ENCODE data around the gene CAMK1D.

The CAMK1D gene

DNA sequence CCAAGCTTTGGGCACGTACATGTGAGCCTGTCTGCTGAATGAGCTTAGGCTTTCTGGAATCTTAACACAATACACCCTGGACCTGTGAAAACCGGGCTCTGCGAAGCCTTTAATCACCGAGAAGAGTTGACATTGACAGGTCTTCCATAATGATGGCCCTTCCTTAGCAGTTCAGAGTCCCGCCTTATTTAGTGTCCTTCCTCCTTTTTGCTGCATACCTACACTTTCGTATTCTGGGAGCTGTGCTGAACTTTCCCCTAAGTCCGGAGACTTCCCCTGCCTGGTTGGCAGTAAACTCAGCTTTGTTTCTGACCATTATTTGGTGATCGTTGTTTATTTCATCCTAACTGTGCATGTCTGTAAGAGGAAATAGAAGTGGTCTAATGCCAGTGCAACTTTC is 212.0 kb downstream of the CAMK1D start:
- no peak overlapping the region for H3K4me3 ChIP-seq (replicated peaks in 1 of 2; ENCODE audit: low read depth in 2 of 2, low read length in 2 of 2)
- TF ChIP-seq, protein P1, sequence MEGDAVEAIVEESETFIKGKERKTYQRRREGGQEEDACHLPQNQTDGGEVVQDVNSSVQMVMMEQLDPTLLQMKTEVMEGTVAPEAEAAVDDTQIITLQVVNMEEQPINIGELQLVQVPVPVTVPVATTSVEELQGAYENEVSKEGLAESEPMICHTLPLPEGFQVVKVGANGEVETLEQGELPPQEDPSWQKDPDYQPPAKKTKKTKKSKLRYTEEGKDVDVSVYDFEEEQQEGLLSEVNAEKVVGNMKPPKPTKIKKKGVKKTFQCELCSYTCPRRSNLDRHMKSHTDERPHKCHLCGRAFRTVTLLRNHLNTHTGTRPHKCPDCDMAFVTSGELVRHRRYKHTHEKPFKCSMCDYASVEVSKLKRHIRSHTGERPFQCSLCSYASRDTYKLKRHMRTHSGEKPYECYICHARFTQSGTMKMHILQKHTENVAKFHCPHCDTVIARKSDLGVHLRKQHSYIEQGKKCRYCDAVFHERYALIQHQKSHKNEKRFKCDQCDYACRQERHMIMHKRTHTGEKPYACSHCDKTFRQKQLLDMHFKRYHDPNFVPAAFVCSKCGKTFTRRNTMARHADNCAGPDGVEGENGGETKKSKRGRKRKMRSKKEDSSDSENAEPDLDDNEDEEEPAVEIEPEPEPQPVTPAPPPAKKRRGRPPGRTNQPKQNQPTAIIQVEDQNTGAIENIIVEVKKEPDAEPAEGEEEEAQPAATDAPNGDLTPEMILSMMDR (IDR thresholded peaks at IDR 0.05; ENCODE audit: low read depth, low read length): no peak
- DNase-seq (ENCODE audit: low read depth in 2 of 2): no peak

GRCh38 chr10:12561720-12562119 is 212.4 kb downstream of the CAMK1D start:
- TF ChIP-seq, protein P1 (IDR thresholded peaks at IDR 0.05; ENCODE audit: low read depth, low read length): no peak
- no peak overlapping the region for H3K4me3 ChIP-seq (replicated peaks in 1 of 2; ENCODE audit: low read depth in 2 of 2, low read length in 2 of 2)
- no peak for DNase-seq (ENCODE audit: low read depth in 2 of 2)

GRCh38 chr10:12563489-12563888 is 214.1 kb downstream of the CAMK1D start:
- H3K4me3 ChIP-seq (replicated peaks in 1 of 2; ENCODE audit: low read depth in 2 of 2, low read length in 2 of 2): no peak overlapping the region
- TF ChIP-seq, protein P1 (IDR thresholded peaks at IDR 0.05; ENCODE audit: low read depth, low read length): no peak
- DNase-seq (ENCODE audit: low read depth in 2 of 2): no peak

DNA sequence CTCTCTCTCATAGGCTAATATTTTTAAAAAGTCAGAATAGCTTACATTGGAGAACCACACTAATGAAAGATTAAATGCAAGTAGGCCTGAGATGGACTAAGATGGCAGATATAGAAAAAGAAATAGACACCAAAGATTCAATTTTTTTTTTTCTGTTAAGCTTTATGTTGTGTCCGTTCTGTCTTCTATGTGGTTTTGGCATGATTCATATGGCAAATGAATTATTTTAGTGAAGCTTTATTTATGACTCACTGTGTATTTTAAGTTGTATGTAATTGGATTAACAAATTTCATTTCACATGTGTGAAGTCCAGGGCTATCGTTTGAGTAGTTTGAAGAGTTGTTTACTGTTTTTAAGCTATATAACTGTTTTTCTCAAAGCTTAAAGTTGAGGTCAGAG is 214.8 kb downstream of the CAMK1D start:
- peak in 1 of 2 donors; percentile 40 for DNase-seq (ENCODE audit: low read depth in 2 of 2)
- no peak overlapping the region for H3K4me3 ChIP-seq (replicated peaks in 1 of 2; ENCODE audit: low read depth in 2 of 2, low read length in 2 of 2)
- TF ChIP-seq, protein P1 (IDR thresholded peaks at IDR 0.05; ENCODE audit: low read depth, low read length): no peak

DNA sequence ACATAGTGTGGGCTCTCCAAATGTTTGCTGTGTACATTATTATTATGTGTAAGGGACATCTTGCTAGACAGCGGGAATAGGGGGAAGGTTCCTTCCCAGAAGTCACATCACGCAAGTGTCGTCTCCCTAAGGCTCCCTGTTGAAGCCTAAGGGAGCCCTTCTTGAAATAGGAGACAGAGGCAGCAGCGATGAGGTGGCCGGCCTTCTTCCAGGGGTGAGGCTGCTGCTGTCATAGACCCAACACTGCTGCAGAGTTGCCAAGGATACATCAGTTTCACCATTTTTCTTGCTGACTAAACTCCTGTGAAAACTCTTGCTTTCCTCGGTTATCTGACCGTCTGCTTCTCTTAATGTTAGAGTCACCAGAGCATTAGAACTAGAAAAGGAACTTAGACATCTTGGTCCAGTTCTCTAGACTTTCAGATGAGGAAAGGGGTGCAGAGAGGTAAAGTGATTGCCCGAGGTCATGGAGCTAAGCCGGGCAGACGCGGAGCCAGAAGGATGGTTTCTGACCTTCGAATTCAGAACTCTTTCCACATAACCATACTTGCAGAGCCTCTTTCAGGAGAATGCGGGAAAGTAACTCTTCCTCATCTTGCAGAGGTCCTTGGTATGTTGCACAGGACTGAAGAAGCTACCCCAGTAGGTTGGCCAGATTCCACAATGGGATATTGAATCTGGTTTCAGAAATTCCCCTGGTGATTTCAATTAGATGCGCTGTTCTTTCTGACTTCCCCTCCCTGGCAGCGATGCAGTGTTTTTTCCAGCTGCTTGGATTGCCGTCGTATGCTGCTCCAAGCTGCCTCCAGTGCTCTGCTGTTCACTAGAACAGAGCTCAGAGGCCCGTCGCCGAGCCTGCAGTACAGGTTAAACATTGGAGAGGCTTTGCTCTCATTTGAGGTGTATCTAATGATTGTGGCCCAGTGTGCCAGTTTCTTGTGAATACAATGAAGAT is 217.1 kb downstream of the CAMK1D start:
- no peak overlapping the region for H3K4me3 ChIP-seq (replicated peaks in 1 of 2; ENCODE audit: low read depth in 2 of 2, low read length in 2 of 2)
- DNase-seq (ENCODE audit: low read depth in 2 of 2): peak in 1 of 2 donors; percentile 30
- TF ChIP-seq, protein P1 (IDR thresholded peaks at IDR 0.05; ENCODE audit: low read depth, low read length): no peak

DNA sequence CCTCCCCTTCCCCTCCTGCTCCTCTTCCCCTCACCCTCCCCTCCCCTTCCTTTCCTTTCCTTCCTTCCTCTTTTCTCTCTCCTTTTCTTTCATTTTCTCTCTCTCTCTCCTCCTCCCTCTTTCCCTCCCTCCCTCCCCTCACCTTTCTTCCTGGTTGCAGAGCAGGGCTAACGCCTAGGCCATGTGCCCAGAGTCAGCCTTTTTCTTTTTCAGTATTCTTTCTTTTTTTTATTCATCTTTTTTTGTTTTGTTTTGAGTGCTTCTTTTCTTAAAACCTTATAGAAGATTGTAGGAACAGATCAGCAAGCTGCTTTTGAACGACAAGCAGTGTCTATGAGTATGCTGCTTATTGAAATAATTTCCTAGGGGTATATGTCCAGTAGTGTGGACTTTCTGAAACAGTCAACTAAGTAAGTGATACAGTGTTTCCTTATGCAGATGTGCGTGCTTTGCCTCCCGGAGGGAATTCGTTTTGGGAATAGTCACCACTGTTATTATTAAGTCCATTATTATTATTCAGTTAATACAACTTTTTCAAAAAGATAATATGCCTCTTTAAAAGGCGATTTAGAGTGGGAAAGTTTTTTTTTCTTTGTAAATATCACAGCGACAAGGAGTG is 219.2 kb downstream of the CAMK1D start:
- no peak for DNase-seq (ENCODE audit: low read depth in 2 of 2)
- TF ChIP-seq, protein P1 (IDR thresholded peaks at IDR 0.05; ENCODE audit: low read depth, low read length): no peak
- H3K4me3 ChIP-seq (replicated peaks in 1 of 2; ENCODE audit: low read depth in 2 of 2, low read length in 2 of 2): no peak overlapping the region
